ENCODE measurements around the gene RGS13.
"Not testable (repeated sequence)": the region's sequence is repeated elsewhere in the genome, so short reads cannot be mapped to it uniquely, and the experiment has no call there.

RGS13 gene

DNA sequence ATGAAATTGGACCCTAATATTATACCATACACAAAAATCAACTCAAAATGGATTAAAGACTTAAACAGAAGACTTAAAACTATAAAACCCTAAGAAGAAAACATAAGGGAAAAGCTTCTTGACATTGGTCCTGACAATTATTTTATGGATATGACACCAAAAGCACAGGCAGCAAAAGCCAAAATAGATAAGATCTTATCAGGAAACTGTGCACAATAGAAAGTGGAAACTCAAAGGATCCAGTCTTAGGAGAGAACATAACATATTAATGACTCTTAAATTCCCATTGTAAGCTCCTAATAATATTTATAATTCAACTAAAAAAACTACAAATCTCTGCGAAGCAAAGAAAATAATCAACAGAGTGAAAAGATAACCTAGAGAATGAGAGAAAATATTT lies 39.8 kb downstream of the RGS13 start:
- Histone ChIP-seq H3K36me3 (ENCODE audit: control insufficient read depth in 1 of 2, insufficient read depth in 2 of 2, low read length in 2 of 2) (no peaks in the 10 kb centered on the region), H3K4me1 (ENCODE audit: control insufficient read depth in 1 of 2, insufficient read depth in 2 of 2, low read length in 2 of 2) (no peaks in the 10 kb centered on the region), H3K9me3 (ENCODE audit: control insufficient read depth in 1 of 2, low read length in 2 of 2) (no peaks in the 10 kb centered on the region), H3K9ac (ENCODE audit: low read depth in 1 of 2, low read length in 2 of 2) (no peak overlapping the region), H3K27ac (ENCODE audit: low read depth, low read length) (no peak overlapping the region), H3K27me3 (ENCODE audit: control insufficient read depth in 1 of 2, insufficient read depth in 2 of 2, low read length in 2 of 2) (peaks cover 0 to 3% of the 10 kb centered on the region in 2 donors), H3K4me3 (ENCODE audit: low read depth in 1 of 2, low read length in 2 of 2) (no peak overlapping the region)

DNA sequence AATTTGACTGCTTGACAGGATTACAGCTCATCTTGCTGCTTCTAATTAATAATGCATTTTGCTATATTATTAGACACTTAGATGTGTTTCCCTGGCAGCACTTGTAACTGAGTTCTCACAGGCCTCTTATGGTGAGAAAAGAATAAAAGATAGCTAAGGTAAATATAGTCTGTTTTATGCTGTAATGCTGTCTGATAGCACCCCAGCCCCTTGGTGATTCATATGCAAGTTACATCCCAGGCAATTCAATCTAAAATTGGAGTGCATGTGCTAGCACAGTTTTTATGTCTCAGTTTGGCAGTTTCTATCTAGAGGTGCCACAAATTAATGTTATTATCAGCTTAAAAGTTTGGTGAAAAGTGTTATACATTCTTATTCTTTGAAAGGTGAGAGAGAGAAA lies 42.2 kb downstream of the RGS13 start:
- H3K27ac ChIP-seq (ENCODE audit: low read depth, low read length), result no peak overlapping the region
- no peak overlapping the region for H3K9ac ChIP-seq (ENCODE audit: low read depth in 1 of 2, low read length in 2 of 2)
- no peak overlapping the region for H3K4me3 ChIP-seq (ENCODE audit: low read depth in 1 of 2, low read length in 2 of 2)
- H3K36me3 ChIP-seq (ENCODE audit: control insufficient read depth in 1 of 2, insufficient read depth in 2 of 2, low read length in 2 of 2), result no peaks in the 10 kb centered on the region
- H3K9me3 ChIP-seq (ENCODE audit: control insufficient read depth in 1 of 2, low read length in 2 of 2), result no peaks in the 10 kb centered on the region
- H3K4me1 ChIP-seq (ENCODE audit: control insufficient read depth in 1 of 2, insufficient read depth in 2 of 2, low read length in 2 of 2), result no peaks in the 10 kb centered on the region
- peaks cover 0 to 3% of the 10 kb centered on the region in 2 donors for H3K27me3 ChIP-seq (ENCODE audit: control insufficient read depth in 1 of 2, insufficient read depth in 2 of 2, low read length in 2 of 2)

DNA sequence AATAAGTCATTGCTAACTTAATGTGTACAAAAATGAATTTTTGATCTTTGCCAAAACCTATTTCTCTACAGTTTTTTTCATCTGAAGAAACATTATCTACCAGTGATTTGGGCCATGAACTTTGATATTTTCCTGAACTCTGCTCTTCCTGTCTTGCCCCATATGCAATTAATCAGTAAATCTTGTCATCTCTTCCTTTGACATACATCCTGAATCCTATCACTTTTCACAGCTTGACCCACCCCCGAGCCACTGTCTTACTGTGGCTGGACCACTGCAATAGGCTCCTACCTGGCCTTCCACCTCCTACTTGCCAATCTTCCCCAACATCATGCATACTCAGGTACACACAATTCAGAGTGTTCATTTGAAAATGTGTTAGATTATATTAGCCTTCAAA lies 46.4 kb downstream of the RGS13 start:
- no peaks in the 10 kb centered on the region for H3K36me3 ChIP-seq (ENCODE audit: control insufficient read depth in 1 of 2, insufficient read depth in 2 of 2, low read length in 2 of 2)
- H3K9me3 ChIP-seq (ENCODE audit: control insufficient read depth in 1 of 2, low read length in 2 of 2), result no peaks in the 10 kb centered on the region
- H3K27ac ChIP-seq (ENCODE audit: low read depth, low read length), result no peak overlapping the region
- no peaks in the 10 kb centered on the region for H3K4me1 ChIP-seq (ENCODE audit: control insufficient read depth in 1 of 2, insufficient read depth in 2 of 2, low read length in 2 of 2)
- H3K4me3 ChIP-seq (ENCODE audit: low read depth in 1 of 2, low read length in 2 of 2), result no peak overlapping the region
- H3K9ac ChIP-seq (ENCODE audit: low read depth in 1 of 2, low read length in 2 of 2), result no peak overlapping the region
- H3K27me3 ChIP-seq (ENCODE audit: control insufficient read depth in 1 of 2, insufficient read depth in 2 of 2, low read length in 2 of 2), result peaks cover 0 to 3% of the 10 kb centered on the region in 2 donors

DNA sequence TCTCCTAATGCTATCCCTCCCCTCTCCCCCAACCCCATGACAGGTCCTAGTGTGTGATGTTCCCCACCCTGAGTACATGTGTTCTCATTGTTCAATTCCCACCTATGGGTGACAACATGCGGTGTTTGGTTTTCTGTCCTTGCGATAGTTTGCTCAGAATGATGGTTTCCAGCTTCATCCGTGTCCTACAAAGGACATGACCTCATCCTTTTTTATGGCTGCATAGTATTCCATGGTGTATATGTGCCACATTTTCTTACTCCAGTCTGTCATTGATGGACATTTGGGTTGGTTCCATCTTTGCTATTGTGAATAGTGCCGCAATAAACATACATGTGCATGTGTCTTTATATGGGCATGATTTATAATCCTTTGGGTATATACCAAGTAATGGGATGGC lies 47.1 kb downstream of the RGS13 start:
- H3K27me3 ChIP-seq (ENCODE audit: control insufficient read depth in 1 of 2, insufficient read depth in 2 of 2, low read length in 2 of 2); H3K4me3 ChIP-seq (ENCODE audit: low read depth in 1 of 2, low read length in 2 of 2); H3K36me3 ChIP-seq (ENCODE audit: control insufficient read depth in 1 of 2, insufficient read depth in 2 of 2, low read length in 2 of 2); H3K27ac ChIP-seq (ENCODE audit: low read depth, low read length); H3K4me1 ChIP-seq (ENCODE audit: control insufficient read depth in 1 of 2, insufficient read depth in 2 of 2, low read length in 2 of 2); H3K9ac ChIP-seq (ENCODE audit: low read depth in 1 of 2, low read length in 2 of 2); H3K9me3 ChIP-seq (ENCODE audit: control insufficient read depth in 1 of 2, low read length in 2 of 2): not testable (repeated sequence)

DNA sequence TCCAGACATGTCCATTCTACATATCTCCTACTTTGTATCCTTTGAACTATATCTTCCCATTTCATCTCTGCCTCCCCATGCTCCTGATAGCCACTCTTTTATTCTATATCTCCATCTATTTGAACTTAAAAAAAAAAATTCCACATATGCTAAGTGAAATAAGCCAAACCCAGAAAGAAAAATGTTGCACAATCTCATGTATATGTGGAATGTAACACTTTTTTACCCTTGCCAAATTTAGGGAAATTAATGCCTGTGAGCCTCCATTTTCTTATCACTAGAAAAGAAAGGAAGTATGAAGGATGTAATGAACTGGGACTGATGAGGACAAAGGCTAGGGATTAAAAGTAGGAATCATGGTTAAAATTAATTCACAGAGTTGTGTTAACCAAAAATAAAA lies 53.5 kb downstream of the RGS13 start:
- Histone ChIP-seq H3K9ac (ENCODE audit: low read depth in 1 of 2, low read length in 2 of 2) (no peak overlapping the region), H3K36me3 (ENCODE audit: control insufficient read depth in 1 of 2, insufficient read depth in 2 of 2, low read length in 2 of 2) (no peaks in the 10 kb centered on the region), H3K9me3 (ENCODE audit: control insufficient read depth in 1 of 2, low read length in 2 of 2) (no peaks in the 10 kb centered on the region), H3K27ac (ENCODE audit: low read depth, low read length) (no peak overlapping the region), H3K4me1 (ENCODE audit: control insufficient read depth in 1 of 2, insufficient read depth in 2 of 2, low read length in 2 of 2) (no peaks in the 10 kb centered on the region), H3K4me3 (ENCODE audit: low read depth in 1 of 2, low read length in 2 of 2) (no peak overlapping the region), H3K27me3 (ENCODE audit: control insufficient read depth in 1 of 2, insufficient read depth in 2 of 2, low read length in 2 of 2) (no peaks in the 10 kb centered on the region)

DNA sequence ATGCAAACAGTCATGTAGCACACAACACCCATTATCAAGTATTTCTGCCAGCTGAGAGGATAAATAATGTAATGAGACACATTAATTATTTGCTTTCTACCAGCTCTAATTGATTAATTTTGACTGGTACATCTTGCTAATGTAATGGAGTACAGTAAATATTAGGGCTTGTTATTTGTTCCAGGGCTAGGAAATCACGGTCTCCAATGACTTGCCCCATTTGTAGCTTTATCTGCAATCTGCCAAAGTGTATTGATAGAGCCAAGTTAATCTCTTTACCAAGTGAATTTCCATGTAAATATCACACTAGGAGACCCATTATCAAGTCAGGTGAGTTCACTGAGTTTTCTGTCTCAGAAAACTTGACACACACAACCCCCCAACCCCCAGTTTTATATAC lies 55.1 kb downstream of the RGS13 start:
- H3K9ac ChIP-seq (ENCODE audit: low read depth in 1 of 2, low read length in 2 of 2), result no peak overlapping the region
- no peaks in the 10 kb centered on the region for H3K9me3 ChIP-seq (ENCODE audit: control insufficient read depth in 1 of 2, low read length in 2 of 2)

DNA sequence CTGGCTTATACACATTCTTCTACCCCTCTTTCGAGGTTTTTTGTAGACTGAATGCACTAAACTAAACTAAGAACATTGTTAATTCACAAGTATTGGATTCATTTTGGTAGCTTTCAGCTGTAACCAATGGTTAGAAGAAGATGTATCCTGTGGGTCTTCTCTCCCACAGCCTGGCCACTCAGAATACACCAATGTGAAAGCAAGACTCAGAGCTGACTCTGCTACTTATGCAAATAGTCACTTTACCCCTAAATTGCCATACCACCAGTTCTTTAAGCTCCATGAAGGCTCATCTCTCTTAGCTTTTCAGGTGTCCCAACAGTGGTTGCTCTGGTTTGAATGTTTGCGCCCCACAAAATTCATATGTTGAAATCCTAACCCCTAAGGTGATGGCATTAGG lies 60.1 kb downstream of the RGS13 start:
- H3K27me3 ChIP-seq (ENCODE audit: control insufficient read depth in 1 of 2, insufficient read depth in 2 of 2, low read length in 2 of 2), result no peaks in the 10 kb centered on the region
- no peaks in the 10 kb centered on the region for H3K9me3 ChIP-seq (ENCODE audit: control insufficient read depth in 1 of 2, low read length in 2 of 2)
- H3K9ac ChIP-seq (ENCODE audit: low read depth in 1 of 2, low read length in 2 of 2), result no peak overlapping the region
- H3K4me3 ChIP-seq (ENCODE audit: low read depth in 1 of 2, low read length in 2 of 2), result no peak overlapping the region
- H3K36me3 ChIP-seq (ENCODE audit: control insufficient read depth in 1 of 2, insufficient read depth in 2 of 2, low read length in 2 of 2), result no peaks in the 10 kb centered on the region
- peaks cover 0 to 8% of the 10 kb centered on the region in 2 donors for H3K4me1 ChIP-seq (ENCODE audit: control insufficient read depth in 1 of 2, insufficient read depth in 2 of 2, low read length in 2 of 2)
- H3K27ac ChIP-seq (ENCODE audit: low read depth, low read length), result no peak overlapping the region

More for the DNA sequence above, 55.1 kb downstream of the RGS13 start:
- H3K4me1 ChIP-seq (ENCODE audit: control insufficient read depth in 1 of 2, insufficient read depth in 2 of 2, low read length in 2 of 2), result no peaks in the 10 kb centered on the region
- H3K27me3 ChIP-seq (ENCODE audit: control insufficient read depth in 1 of 2, insufficient read depth in 2 of 2, low read length in 2 of 2), result no peaks in the 10 kb centered on the region
- no peak overlapping the region for H3K4me3 ChIP-seq (ENCODE audit: low read depth in 1 of 2, low read length in 2 of 2)
- H3K36me3 ChIP-seq (ENCODE audit: control insufficient read depth in 1 of 2, insufficient read depth in 2 of 2, low read length in 2 of 2), result no peaks in the 10 kb centered on the region
- H3K27ac ChIP-seq (ENCODE audit: low read depth, low read length), result no peak overlapping the region

DNA sequence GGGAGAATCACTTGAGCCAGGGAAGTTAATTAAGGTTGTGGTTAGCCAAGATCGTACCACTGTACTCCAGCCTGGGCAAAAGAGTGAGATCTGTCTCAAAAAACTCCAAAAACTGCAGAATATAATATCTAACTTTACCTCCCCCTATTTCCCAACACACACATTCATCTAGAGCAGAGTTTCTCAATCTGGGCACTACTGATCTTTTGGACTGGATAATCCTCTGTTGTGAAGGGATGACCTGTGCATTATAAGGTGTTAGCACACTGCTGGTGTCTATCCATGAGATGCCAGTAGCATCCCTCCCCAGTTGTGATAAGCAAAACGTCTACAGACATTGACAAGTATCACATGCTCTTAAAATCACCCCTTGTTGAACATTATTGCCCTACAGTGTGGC lies 61.8 kb downstream of the RGS13 start:
- Histone ChIP-seq H3K9me3 (ENCODE audit: control insufficient read depth in 1 of 2, low read length in 2 of 2) (no peaks in the 10 kb centered on the region), H3K36me3 (ENCODE audit: control insufficient read depth in 1 of 2, insufficient read depth in 2 of 2, low read length in 2 of 2) (no peaks in the 10 kb centered on the region), H3K27ac (ENCODE audit: low read depth, low read length) (no peak overlapping the region), H3K4me1 (ENCODE audit: control insufficient read depth in 1 of 2, insufficient read depth in 2 of 2, low read length in 2 of 2) (peaks cover 0 to 12% of the 10 kb centered on the region in 2 donors), H3K27me3 (ENCODE audit: control insufficient read depth in 1 of 2, insufficient read depth in 2 of 2, low read length in 2 of 2) (no peaks in the 10 kb centered on the region), H3K4me3 (ENCODE audit: low read depth in 1 of 2, low read length in 2 of 2) (no peak overlapping the region), H3K9ac (ENCODE audit: low read depth in 1 of 2, low read length in 2 of 2) (no peak overlapping the region)

DNA sequence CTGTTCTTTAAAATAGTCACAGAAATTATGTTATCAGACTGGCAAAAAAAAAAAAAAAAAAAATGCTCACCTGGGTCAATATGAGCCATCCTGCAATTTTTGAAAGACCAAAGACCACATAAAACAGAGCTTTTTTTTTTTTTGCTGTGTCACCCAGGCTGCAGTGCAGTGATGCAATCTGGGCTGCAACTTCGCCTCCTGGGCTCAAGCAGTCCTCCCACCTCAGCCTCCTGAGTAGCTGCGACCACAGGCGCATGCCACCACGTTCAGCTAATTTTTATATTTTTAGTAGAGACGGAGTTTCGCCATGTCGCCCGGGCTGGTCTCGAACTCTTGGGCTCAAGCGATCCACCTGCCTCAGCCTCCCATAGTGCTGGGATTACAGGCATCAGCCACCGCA lies 62.8 kb downstream of the RGS13 start:
- Histone ChIP-seq H3K4me3 (ENCODE audit: low read depth in 1 of 2, low read length in 2 of 2) (no peak overlapping the region), H3K9me3 (ENCODE audit: control insufficient read depth in 1 of 2, low read length in 2 of 2) (no peaks in the 10 kb centered on the region), H3K4me1 (ENCODE audit: control insufficient read depth in 1 of 2, insufficient read depth in 2 of 2, low read length in 2 of 2) (peaks cover 0 to 12% of the 10 kb centered on the region in 2 donors), H3K27ac (ENCODE audit: low read depth, low read length) (no peak overlapping the region), H3K36me3 (ENCODE audit: control insufficient read depth in 1 of 2, insufficient read depth in 2 of 2, low read length in 2 of 2) (no peaks in the 10 kb centered on the region), H3K27me3 (ENCODE audit: control insufficient read depth in 1 of 2, insufficient read depth in 2 of 2, low read length in 2 of 2) (no peaks in the 10 kb centered on the region), H3K9ac (ENCODE audit: low read depth in 1 of 2, low read length in 2 of 2) (no peak overlapping the region)

DNA sequence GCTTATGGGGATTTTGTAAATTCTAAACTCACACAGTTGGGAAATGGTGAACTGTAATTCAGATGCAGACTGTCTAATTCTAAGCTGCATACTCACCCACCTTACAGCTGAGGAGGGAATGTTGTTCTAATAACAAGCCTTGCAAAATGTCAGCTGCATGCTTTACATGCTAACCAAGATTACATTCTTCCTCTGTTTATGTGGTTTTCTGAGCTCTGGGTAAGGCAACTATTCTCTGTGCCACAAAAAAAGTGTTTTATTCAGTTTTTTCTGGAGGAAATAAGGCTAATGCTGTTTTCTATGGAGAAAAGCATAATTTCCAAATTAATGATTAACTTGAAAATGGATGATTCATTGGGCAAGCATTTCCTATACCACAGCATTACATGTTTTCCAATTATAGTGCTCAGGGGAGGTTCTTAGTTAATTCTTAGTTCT lies 64.9 kb downstream of the RGS13 start:
- Histone ChIP-seq H3K4me3 (ENCODE audit: low read depth in 1 of 2, low read length in 2 of 2) (peak overlapping the region in 1 of 2 donors; percentile 1), H3K9me3 (ENCODE audit: control insufficient read depth in 1 of 2, low read length in 2 of 2) (no peaks in the 10 kb centered on the region), H3K9ac (ENCODE audit: low read depth in 1 of 2, low read length in 2 of 2) (no peak overlapping the region), H3K36me3 (ENCODE audit: control insufficient read depth in 1 of 2, insufficient read depth in 2 of 2, low read length in 2 of 2) (no peaks in the 10 kb centered on the region), H3K27me3 (ENCODE audit: control insufficient read depth in 1 of 2, insufficient read depth in 2 of 2, low read length in 2 of 2) (no peaks in the 10 kb centered on the region), H3K4me1 (ENCODE audit: control insufficient read depth in 1 of 2, insufficient read depth in 2 of 2, low read length in 2 of 2) (peaks cover 0 to 12% of the 10 kb centered on the region in 2 donors), H3K27ac (ENCODE audit: low read depth, low read length) (no peak overlapping the region)

Data from duodenal mucosa (tissue), 2 donors.